BE2C (cell line): ENCODE measurements around the gene VAV3.
"Not testable (repeated sequence)": the region's sequence is repeated elsewhere in the genome, so short reads cannot be mapped to it uniquely, and the experiment has no call there.

Experiments
- DNase-seq: peaks from one replicate; pipeline ENCODE4 v3.0.0-alpha.2; 2020
- H3K27me3 ChIP-seq: fragments of 250-450 bp; sonication (Bioruptor Pico); 2 replicates; pipeline ENCODE4 v1.5.1; 2020; ENCODE audit warnings: mild to moderate bottlenecking
- H3K36me3 ChIP-seq: fragments of 250-450 bp; sonication (Bioruptor Pico); 2 replicates; pipeline ENCODE4 v1.5.1; 2020; ENCODE audit warnings: mild to moderate bottlenecking
- H3K4me1 ChIP-seq: fragments of 250-450 bp; sonication (Bioruptor Pico); 2 replicates; pipeline ENCODE4 v1.5.1; 2020
- H3K4me3 ChIP-seq: 2 replicates; pipeline ENCODE4 v1.5.1; 2011; ENCODE audit warnings: low read depth, low read length
- H3K9me3 ChIP-seq: fragments of 250-450 bp; sonication (Bioruptor Pico); 2 replicates; pipeline ENCODE4 v1.5.1; 2020
- CTCF ChIP-seq: IDR thresholded peaks from 2 replicates; pipeline ENCODE4 v1.5.1; 2012; ENCODE audit warnings: mild to moderate bottlenecking, low read depth, low read length

The VAV3 gene

GRCh38 chr1:107710005-107710404, 255.0 kb downstream of the VAV3 start:
- Histone ChIP-seq H3K36me3 (no peaks in the 10 kb centered on the region), H3K9me3 (no peaks in the 10 kb centered on the region), H3K4me3 (no peak overlapping the region), H3K4me1 (no peaks in the 10 kb centered on the region), H3K27me3 (no peaks in the 10 kb centered on the region)
- no peak for DNase-seq
- no peak for TF ChIP-seq CTCF

- Histone ChIP-seq H3K4me1 (no peaks in the 10 kb centered on the region), H3K36me3 (no peaks in the 10 kb centered on the region), H3K27me3 (no peaks in the 10 kb centered on the region), H3K9me3 (no peaks in the 10 kb centered on the region), H3K4me3 (no peak overlapping the region)
- TF ChIP-seq CTCF, result no peak
- DNase-seq, result no peak
These were observed 257.9 kb downstream of the VAV3 start for GRCh38 chr1:107707111-107707510.

- no peak for TF ChIP-seq CTCF
- H3K9me3 ChIP-seq, result no peaks in the 10 kb centered on the region
- H3K4me1 ChIP-seq, result no peaks in the 10 kb centered on the region
- H3K36me3 ChIP-seq, result no peaks in the 10 kb centered on the region
- no peak for DNase-seq
- no peaks in the 10 kb centered on the region for H3K27me3 ChIP-seq
- H3K4me3 ChIP-seq, result no peak overlapping the region
These were observed 258.8 kb downstream of the VAV3 start for GRCh38 chr1:107706182-107706581.

DNA sequence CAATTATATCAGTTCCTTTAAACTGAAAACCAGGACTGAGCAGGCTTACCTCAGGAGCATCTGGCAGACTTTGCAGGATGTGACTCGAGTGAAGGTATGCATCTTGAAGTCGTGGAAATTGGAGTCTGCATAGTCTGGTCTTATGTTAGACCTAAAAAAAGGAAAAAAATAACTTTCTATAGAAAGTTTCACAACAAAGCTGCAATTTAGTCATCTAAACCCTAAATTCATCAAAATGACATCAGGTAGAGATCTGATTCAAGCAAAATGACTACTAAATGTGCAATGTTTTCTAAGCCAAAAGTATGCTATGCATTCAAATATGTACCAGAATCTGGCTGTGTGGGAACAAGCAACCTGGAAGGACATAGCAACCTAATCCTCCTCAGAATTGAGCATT, 260.1 kb downstream of the VAV3 start:
- no peak for DNase-seq
- no peak for TF ChIP-seq CTCF
- no peaks in the 10 kb centered on the region for H3K36me3 ChIP-seq
- H3K9me3 ChIP-seq, result no peaks in the 10 kb centered on the region
- peaks cover 4% of the 10 kb centered on the region; the same call in 1 of the 2 replicates for H3K4me1 ChIP-seq
- H3K27me3 ChIP-seq, result no peaks in the 10 kb centered on the region
- H3K4me3 ChIP-seq, result no peak overlapping the region

DNA sequence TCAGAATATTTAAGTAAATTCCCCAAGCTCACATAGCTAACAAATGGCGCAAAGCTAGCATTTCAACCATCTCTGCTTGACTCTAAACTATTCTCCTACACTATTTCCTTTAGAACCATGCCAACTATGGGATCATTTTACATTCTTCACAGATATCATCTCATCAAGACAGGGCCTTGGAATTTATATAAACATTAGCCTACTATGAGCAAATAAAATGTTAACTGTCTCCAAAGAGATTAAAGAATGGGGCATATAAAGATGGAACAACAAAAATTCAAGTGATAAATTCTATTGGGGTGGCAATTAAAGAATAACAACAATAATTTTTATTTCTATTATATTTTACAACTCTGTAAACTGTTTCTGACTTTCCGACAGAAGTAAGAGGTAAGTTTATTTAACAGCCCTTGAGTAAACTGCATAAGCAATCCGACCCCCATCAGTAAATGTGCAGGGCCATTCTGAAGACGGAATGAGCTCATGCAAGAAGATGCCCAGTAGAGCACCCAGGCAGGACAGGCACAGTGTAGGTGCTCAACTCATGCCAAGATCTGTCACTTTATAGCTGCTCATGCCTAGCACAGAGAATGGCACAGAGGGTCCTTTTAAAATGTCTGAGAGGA, 261.9 kb downstream of the VAV3 start:
- Histone ChIP-seq H3K9me3 (no peaks in the 10 kb centered on the region), H3K36me3 (no peaks in the 10 kb centered on the region), H3K4me1 (peaks cover 7% of the 10 kb centered on the region; the same call in 1 of the 2 replicates), H3K4me3 (no peak overlapping the region), H3K27me3 (no peaks in the 10 kb centered on the region)
- TF ChIP-seq CTCF, result no peak
- DNase-seq, result no peak

DNA sequence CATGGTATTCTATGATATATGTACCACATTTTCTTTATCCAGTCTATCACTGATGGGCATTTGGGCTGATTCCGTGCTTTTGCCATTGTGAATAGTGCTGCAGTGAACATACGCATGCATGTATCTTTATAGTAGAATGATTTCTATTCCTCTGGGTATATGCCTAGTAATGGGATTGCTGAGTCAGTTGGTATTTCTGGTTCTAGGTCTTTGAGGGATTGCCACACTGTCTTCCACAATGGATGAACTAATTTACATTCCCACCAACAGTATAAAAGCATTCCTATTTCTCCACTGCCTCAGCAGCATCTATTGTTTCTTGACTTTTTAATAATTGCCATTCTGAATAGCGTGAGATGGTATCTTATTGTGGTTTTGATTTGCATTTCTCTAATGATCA, 264.3 kb downstream of the VAV3 start:
- H3K27me3 ChIP-seq, H3K4me1 ChIP-seq, H3K4me3 ChIP-seq, H3K36me3 ChIP-seq, DNase-seq, H3K9me3 ChIP-seq: not testable (repeated sequence)

- TF ChIP-seq CTCF, result no peak
- H3K4me1 ChIP-seq, result peaks cover 7% of the 10 kb centered on the region; the same call in 1 of the 2 replicates
- H3K27me3 ChIP-seq, result no peaks in the 10 kb centered on the region
- no peak for DNase-seq
- no peaks in the 10 kb centered on the region for H3K36me3 ChIP-seq
- H3K4me3 ChIP-seq, result no peak overlapping the region
- H3K9me3 ChIP-seq, result no peaks in the 10 kb centered on the region
These were observed 266.8 kb downstream of the VAV3 start for GRCh38 chr1:107698161-107698560.
